ENCODE results near the gene TPCN1. TPM values are rescaled to one million over a fixed set of nuclear protein-coding genes. Genes with fewer than 3 reads are reported as not detected.

TPCN1 gene
- total RNA-seq, 3 donors from 2014 or later (not counting 1 experiment from before 2014, with no cell fraction given) = 7.2 to 21.4 (median 10.7) TPM

DNA sequence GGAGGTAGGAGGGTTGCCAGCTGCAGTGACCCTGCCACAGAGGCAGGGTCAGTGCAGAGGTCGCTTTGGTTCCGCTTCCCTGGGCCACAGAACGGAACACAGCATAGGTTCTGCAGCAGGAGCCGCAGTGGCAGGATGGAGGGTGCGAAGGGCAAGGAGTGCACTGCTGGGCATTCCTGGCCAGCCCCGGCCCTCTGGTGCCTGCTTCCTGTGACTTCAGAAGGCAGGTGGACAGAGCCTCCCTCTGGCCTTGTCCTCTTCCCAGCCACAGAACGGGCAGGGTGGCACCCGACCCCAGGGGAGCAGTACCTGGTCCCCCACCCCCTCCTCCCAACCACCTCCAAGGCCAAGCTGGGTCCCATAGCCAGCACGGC is 75.9 kb downstream of the TPCN1 start:
- Histone ChIP-seq H3K27me3 (ENCODE audit: control insufficient read depth, insufficient read depth, low read length) (no peaks in the 10 kb centered on the region), H3K9me3 (ENCODE audit: control insufficient read depth, insufficient read depth, low read length) (no peaks in the 10 kb centered on the region), H3K27ac (ENCODE audit: low read length) (no peak overlapping the region), H3K4me3 (ENCODE audit: low read length) (no peak overlapping the region), H3K36me3 (ENCODE audit: control insufficient read depth, insufficient read depth, low read length) (peaks cover 11% of the 10 kb centered on the region), H3K4me1 (ENCODE audit: control insufficient read depth, insufficient read depth, low read length) (peaks cover 2% of the 10 kb centered on the region)
- no peak for TF ChIP-seq CTCF (IDR thresholded peaks at IDR 0.05)
- Mint-ChIP-seq H3K4me1 (no peaks in the 10 kb centered on the region), H3K9me3 (no peaks in the 10 kb centered on the region), H3K27ac (no peak overlapping the region), H3K36me3 (no peaks in the 10 kb centered on the region), H3K27me3 (ENCODE audit: low read depth in 2 of 2) (no peaks in the 10 kb centered on the region), H3K4me3 (no peak overlapping the region)
- ATAC-seq = no peak
- DNase-seq = no peak
- WGBS (ENCODE audit: insufficient coverage) = 94% methylated on average over 8 of the region's 9 CpGs
- intact Hi-C loops (cut with micrococcal nuclease) = no loop called here

DNA sequence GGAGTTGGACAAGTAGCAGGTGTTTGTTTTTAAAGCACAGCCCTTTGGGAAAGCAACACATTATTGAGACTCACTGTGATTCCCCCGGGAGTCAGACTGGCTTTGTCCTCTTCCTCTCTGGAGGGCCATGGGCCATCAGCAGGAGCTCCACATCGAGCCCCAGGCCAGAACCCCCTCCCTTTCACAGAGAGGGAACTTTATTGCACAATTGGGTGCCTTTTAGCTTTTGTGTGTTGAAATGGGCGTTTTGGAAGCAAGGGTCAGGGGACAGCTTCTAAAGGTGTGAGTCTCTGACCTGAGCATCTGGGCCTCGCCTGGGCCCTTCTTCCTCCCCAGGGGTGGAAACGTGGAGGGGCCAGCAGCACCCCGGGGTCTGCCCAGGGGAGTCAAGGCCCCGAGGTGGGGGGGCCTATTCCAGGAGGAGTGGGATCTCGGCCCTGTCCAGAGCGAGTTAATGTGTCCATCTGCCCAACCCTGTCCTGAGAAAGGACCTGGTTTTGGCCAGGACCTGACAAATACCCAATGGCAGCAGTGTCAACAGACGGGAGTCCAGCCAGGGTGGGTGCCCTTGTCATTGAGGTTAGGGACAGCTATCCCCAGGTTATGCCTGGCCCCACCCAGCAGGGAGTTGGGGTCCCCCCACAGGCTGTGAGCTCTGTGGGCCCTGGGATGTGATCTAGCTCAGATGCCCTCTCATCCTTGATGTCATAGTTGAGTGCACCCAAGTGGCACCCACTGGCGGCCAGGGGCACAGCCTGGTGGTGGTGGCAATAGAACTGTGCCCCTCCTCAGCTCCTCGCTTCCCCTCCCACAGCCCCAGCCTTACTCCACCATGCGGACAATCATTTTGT is 76.6 kb downstream of the TPCN1 start:
- H3K36me3 ChIP-seq (ENCODE audit: control insufficient read depth, insufficient read depth, low read length) = peaks cover 12% of the 10 kb centered on the region
- peaks cover 0 to 3% of the 10 kb centered on the region in 2 donors for H3K4me1 Mint-ChIP-seq
- H3K27ac ChIP-seq (ENCODE audit: low read length) = no peak overlapping the region
- DNase-seq = no peak
- no peak for TF ChIP-seq CTCF (IDR thresholded peaks at IDR 0.05)
- no peaks in the 10 kb centered on the region for H3K27me3 ChIP-seq (ENCODE audit: control insufficient read depth, insufficient read depth, low read length)
- WGBS (ENCODE audit: insufficient coverage) = 90% methylated on average over 12 of the region's 13 CpGs
- no peaks in the 10 kb centered on the region for H3K9me3 Mint-ChIP-seq
- no peak overlapping the region for H3K4me3 Mint-ChIP-seq
- intact Hi-C loops (cut with micrococcal nuclease) = no loop called here
- no peak overlapping the region for H3K27ac Mint-ChIP-seq
- H3K36me3 Mint-ChIP-seq = no peaks in the 10 kb centered on the region
- H3K27me3 Mint-ChIP-seq (ENCODE audit: low read depth in 2 of 2) = no peaks in the 10 kb centered on the region
- no peak for ATAC-seq
- no peak overlapping the region for H3K4me3 ChIP-seq (ENCODE audit: low read length)
- H3K9me3 ChIP-seq (ENCODE audit: control insufficient read depth, insufficient read depth, low read length) = no peaks in the 10 kb centered on the region
- peaks cover 2% of the 10 kb centered on the region for H3K4me1 ChIP-seq (ENCODE audit: control insufficient read depth, insufficient read depth, low read length)

GRCh38 chr12:113298472-113298817 is 77.2 kb downstream of the TPCN1 start:
- H3K9me3 Mint-ChIP-seq = no peaks in the 10 kb centered on the region
- Histone ChIP-seq H3K27me3 (ENCODE audit: control insufficient read depth, insufficient read depth, low read length) (no peaks in the 10 kb centered on the region), H3K27ac (ENCODE audit: low read length) (no peak overlapping the region), H3K4me3 (ENCODE audit: low read length) (no peak overlapping the region), H3K36me3 (ENCODE audit: control insufficient read depth, insufficient read depth, low read length) (peaks cover 6% of the 10 kb centered on the region), H3K9me3 (ENCODE audit: control insufficient read depth, insufficient read depth, low read length) (no peaks in the 10 kb centered on the region), H3K4me1 (ENCODE audit: control insufficient read depth, insufficient read depth, low read length) (peaks cover 2% of the 10 kb centered on the region)
- peaks cover 0 to 6% of the 10 kb centered on the region in 2 donors for H3K4me1 Mint-ChIP-seq
- no peak overlapping the region for H3K4me3 Mint-ChIP-seq
- no peaks in the 10 kb centered on the region for H3K27me3 Mint-ChIP-seq (ENCODE audit: low read depth in 2 of 2)
- H3K27ac Mint-ChIP-seq = no peak overlapping the region
- no peak for DNase-seq
- intact Hi-C loops (cut with micrococcal nuclease) = no loop called here
- H3K36me3 Mint-ChIP-seq = no peaks in the 10 kb centered on the region
- WGBS (ENCODE audit: insufficient coverage) = 97% methylated on average over 5 of the region's 5 CpGs
- TF ChIP-seq CTCF (IDR thresholded peaks at IDR 0.05) = no peak
- no peak for ATAC-seq

All from natural killer cell (primary cell).